Measurements from ENCODE around the gene ZMPSTE24. TPM values are rescaled to one million over a fixed set of nuclear protein-coding genes. Genes with fewer than 3 reads are reported as not detected.

Gene ZMPSTE24
- total and polyA plus RNA-seq, 10 of the 15 experiments (the other 5 are each of a cell fraction or from before 2014, with no cell fraction given), result 21.5 to 84.4 (median 43.6) TPM

- TF ChIP-seq REST (IDR thresholded peaks at IDR 0.05; ENCODE audit: low read depth, low read length) (no peak), ETV6 (conservative IDR thresholded peaks at IDR 0.05 in 1 of 2, IDR thresholded peaks at IDR 0.05 in 1 of 2; ENCODE audit: borderline replicate concordance in 1 of 2, low read depth in 1 of 2) (no peak; a peak in 1 of 4 replicates), ZZZ3 (IDR thresholded peaks at IDR 0.05; ENCODE audit: control insufficient read depth, insufficient read length, low read depth) (no peak), ZBTB33 (IDR thresholded peaks at IDR 0.05) (no peak), JUND (IDR thresholded peaks at IDR 0.05; ENCODE audit: low read depth, low read length) (no peak), CHD2 (IDR thresholded peaks at IDR 0.05; ENCODE audit: borderline replicate concordance, low read depth, low read length) (no peak), ZNF274 (IDR thresholded peaks at IDR 0.05; ENCODE audit: insufficient read depth, insufficient read length) (no peak), ATF7 (IDR thresholded peaks at IDR 0.05; ENCODE audit: low read depth) (no peak; the same call in 1 of the 2 replicates), CHD4 (IDR thresholded peaks at IDR 0.05) (no peak), MXI1 (IDR thresholded peaks at IDR 0.05; ENCODE audit: low read depth, low read length) (no peak), KLF5 (IDR thresholded peaks at IDR 0.05; ENCODE audit: partially characterized antibody) (no peak), BCL3 (IDR thresholded peaks at IDR 0.05; ENCODE audit: borderline replicate concordance, insufficient read depth, low read depth, low read length, poor library complexity, severe bottlenecking) (no peak), ASH2L (IDR thresholded peaks at IDR 0.05; ENCODE audit: borderline replicate concordance, low read depth) (peak; percentile 69; the same call in 1 of the 2 replicates), CBX5 (IDR thresholded peaks at IDR 0.05; ENCODE audit: low read depth) (no peak), MYC (IDR thresholded peaks at IDR 0.05; ENCODE audit: insufficient read depth, insufficient read length, insufficient replicate concordance, low read length, severe bottlenecking) (no peak), SREBF2 (IDR thresholded peaks at IDR 0.05; ENCODE audit: low read length) (no peak), POLR2AphosphoS5 (IDR thresholded peaks at IDR 0.05; ENCODE audit: low read length) (peak; percentile 63), SMAD1 (IDR thresholded peaks at IDR 0.05; ENCODE audit: low read depth, partially characterized antibody) (peak; percentile 78), WRNIP1 (IDR thresholded peaks at IDR 0.05; ENCODE audit: borderline replicate concordance, low read depth, low read length) (no peak), RELA (IDR thresholded peaks at IDR 0.05; ENCODE audit: borderline replicate concordance, partially characterized antibody) (peak; percentile 57), MAX (IDR thresholded peaks at IDR 0.05; ENCODE audit: low read depth, low read length) (no peak), NR2C1 (IDR thresholded peaks at IDR 0.05) (no peak)
These were observed 54.5 kb downstream of the ZMPSTE24 start (continued) for GRCh38 chr1:40312238-40313205.
